Stimulated activated CD4-positive, alpha-beta T cell treated with anti-CD3 and anti-CD28 coated beads, Interleukin-15, amount 100 ng/mL, for 24 hours (primary cell): Measurements from ENCODE around the gene VPREB3.

ENCODE experiments used
- DNase-seq: peaks from one replicate; pipeline ENCODE4 v3.0.0-alpha.2; 2020

The VPREB3 gene

GRCh38 chr22:23782252-23782651 lies 28.0 kb upstream of the VPREB3 start:
- no peak for DNase-seq

- DNase-seq, result no peak
Measured at GRCh38 chr22:23781511-23782183, 27.4 kb upstream of the VPREB3 start.

- no peak for DNase-seq
Measured at GRCh38 chr22:23781065-23781464, 26.8 kb upstream of the VPREB3 start.

- DNase-seq, result no peak
Measured at GRCh38 chr22:23780146-23780748, 26.0 kb upstream of the VPREB3 start.

- no peak for DNase-seq
Measured at GRCh38 chr22:23779731-23780130, 25.5 kb upstream of the VPREB3 start.

- DNase-seq, result no peak
Measured at GRCh38 chr22:23779083-23779482, 24.9 kb upstream of the VPREB3 start.

GRCh38 chr22:23778577-23778900 lies 24.3 kb upstream of the VPREB3 start:
- no peak for DNase-seq

- DNase-seq, result no peak
Measured at GRCh38 chr22:23777776-23778576, 23.8 kb upstream of the VPREB3 start.

GRCh38 chr22:23775779-23776375 lies 21.7 kb upstream of the VPREB3 start:
- DNase-seq, result no peak

- DNase-seq, result no peak
Measured at GRCh38 chr22:23774922-23775436, 20.8 kb upstream of the VPREB3 start.

GRCh38 chr22:23774114-23774921 lies 20.1 kb upstream of the VPREB3 start:
- DNase-seq, result no peak

- DNase-seq, result no peak
Measured at GRCh38 chr22:23773483-23774113, 19.4 kb upstream of the VPREB3 start.

- peak; percentile 71 for DNase-seq
Measured at GRCh38 chr22:23772649-23773473, 18.6 kb upstream of the VPREB3 start, which contains the start of gene MMP11. MMP11 (plus strand) TSS chr22:23772849; CDS start chr22:23772871, 22 bp downstream.

GRCh38 chr22:23772315-23772648 lies 18.1 kb upstream of the VPREB3 start:
- no peak for DNase-seq

- DNase-seq, result no peak
Measured at GRCh38 chr22:23769321-23769965, 15.2 kb upstream of the VPREB3 start.

GRCh38 chr22:23767673-23768548 lies 13.7 kb upstream of the VPREB3 start, which contains the start of gene CHCHD10:
CHCHD10 (minus strand) TSS chr22:23767972; CDS start chr22:23767874, 98 bp downstream.
- peak; percentile 88 for DNase-seq

- no peak for DNase-seq
Measured at GRCh38 chr22:23767303-23767672, 13.1 kb upstream of the VPREB3 start.

- no peak for DNase-seq
Measured at GRCh38 chr22:23764899-23765881, 11.0 kb upstream of the VPREB3 start.
